ELF-1 (cell line): ENCODE measurements around the gene OR6M1.

Source experiments
- DNase-seq: peaks from one replicate; pipeline ENCODE4 v3.0.0-alpha.2; 2016; ENCODE audit warnings: low read depth, low spot score

The OR6M1 gene

DNA sequence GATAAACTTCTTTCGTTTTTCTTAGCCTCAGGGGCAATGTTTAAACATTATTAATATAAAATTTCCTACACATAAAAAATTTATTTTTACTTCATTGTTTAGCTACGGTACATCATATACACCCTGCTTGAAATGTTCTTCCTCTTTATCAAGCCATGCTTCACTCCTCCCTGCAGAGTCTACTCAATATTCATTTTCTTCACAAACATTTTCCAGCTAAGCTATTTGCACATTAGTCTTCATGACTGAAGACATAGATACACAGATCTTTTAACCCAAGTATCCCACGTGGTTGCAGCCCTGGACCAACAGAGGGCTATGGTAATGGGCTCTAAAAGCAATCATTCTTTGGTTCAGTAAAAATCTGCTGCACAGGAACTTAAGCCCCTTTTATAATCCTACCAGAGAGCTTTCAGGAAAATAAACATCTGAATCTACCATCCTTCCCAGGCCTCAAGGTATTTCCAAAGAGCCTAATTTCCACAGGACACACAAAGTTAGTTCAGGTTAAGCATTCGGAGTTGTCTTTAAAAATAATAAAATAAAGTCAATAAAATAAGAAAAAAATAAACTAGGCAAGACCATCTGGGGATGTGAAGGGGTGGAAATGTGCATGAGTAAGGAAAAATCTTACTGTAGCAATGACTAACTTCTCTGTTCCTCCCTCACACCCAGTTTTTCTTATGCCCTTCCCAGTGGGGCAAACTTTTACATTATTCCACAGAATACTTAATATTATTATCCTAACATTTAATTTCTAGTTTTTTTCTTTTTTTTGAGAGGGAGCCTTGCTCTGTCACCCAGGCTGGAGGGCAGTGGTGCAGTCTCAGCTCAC, 30.2 kb downstream of the OR6M1 start:
- no peak for DNase-seq

DNA sequence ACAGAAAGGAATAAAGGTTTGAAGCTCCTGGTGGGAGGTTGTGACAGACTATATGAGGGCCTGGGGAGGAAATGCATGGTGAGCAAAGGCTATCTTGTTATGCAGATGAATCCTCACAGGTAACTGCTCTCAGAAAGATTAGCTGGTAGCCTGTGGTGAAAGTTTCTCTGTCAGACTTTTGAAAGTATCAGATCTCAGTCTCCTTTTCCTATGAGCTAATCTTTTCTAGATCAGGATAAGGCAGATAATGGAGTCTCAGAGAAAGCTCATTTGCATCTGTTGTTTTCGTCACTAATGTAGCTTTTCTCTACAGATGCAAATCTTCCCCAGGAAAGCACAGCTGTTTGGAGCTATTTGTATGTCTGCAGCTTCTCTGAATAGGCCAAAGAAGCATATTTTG, 30.9 kb downstream of the OR6M1 start:
- DNase-seq = peak; percentile 25

DNA sequence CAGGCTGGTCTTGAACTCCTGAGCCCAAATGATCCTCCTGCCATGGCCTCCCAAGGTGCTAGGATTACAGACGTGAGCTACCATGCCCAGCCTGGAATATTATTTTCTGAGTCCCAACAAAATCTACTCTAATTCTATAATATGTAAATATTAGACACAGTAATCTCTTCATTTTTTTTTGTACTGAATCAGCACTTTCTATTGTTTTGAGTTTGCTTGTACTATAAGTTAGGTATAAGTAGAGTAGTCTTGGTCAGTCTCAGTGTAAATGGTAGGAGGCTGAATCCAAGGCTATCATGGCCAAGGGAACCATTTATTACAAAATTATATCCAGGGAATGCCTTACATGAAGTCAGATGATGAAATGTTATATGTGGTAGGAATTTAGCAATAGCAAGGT, 32.2 kb downstream of the OR6M1 start:
- no peak for DNase-seq

- DNase-seq = no peak
These were observed 33.1 kb downstream of the OR6M1 start for GRCh38 chr11:123773026-123773425.

- no peak for DNase-seq
These were observed 34.5 kb downstream of the OR6M1 start for GRCh38 chr11:123771664-123772063.

- DNase-seq = no peak
These were observed 35.4 kb downstream of the OR6M1 start for GRCh38 chr11:123770712-123771111.

- no peak for DNase-seq
These were observed 40.5 kb downstream of the OR6M1 start for GRCh38 chr11:123765601-123766000.

- DNase-seq = no peak
These were observed 43.7 kb downstream of the OR6M1 start for GRCh38 chr11:123762422-123762821.

- no peak for DNase-seq
These were observed 45.3 kb downstream of the OR6M1 start for GRCh38 chr11:123760894-123761293.

DNA sequence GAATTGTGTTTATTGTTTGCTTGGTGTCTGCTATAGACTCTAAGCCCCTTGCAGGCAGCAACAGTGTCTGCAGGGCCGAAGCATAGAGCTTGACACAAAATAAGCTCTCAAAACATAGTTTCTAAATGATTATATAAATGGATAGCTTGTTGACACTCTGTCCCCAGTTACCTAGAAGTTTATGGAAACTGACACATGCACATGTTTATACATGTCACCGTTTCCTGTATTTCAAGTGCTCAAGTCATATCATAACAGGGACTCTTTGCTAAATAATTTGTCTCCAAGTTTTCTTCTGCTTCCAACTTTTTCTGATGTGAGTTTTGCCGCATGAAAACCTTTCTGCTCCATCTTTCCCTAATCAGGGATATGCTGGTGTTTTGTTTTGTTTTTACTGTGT, 48.2 kb downstream of the OR6M1 start:
- no peak for DNase-seq

DNA sequence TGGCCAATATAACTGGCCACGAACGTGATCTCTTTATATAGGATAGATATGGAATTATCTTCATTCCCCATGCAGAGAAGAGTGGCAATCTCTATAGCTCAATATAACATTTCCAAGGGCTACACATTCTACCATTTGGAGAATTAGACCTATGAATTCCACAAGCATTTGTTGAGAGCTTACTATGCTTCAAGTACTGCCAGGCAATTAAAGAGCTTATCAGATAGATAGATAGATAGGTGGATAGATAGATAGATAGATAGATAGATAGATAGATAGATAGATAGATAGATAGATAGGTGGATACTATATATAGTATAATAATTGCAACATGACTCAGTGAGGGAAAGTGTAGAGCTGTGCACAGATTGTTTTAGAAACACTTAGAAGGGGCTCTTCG, 50.3 kb downstream of the OR6M1 start:
- DNase-seq = no peak
